ENCODE results near the gene ANO6. TPM values are rescaled to one million over a fixed set of nuclear protein-coding genes. Genes with fewer than 3 reads are reported as not detected.

Gene ANO6
- total RNA-seq, 4 donors from 2014 or later = 16.9 to 23.0 (median 20.4) TPM

DNA sequence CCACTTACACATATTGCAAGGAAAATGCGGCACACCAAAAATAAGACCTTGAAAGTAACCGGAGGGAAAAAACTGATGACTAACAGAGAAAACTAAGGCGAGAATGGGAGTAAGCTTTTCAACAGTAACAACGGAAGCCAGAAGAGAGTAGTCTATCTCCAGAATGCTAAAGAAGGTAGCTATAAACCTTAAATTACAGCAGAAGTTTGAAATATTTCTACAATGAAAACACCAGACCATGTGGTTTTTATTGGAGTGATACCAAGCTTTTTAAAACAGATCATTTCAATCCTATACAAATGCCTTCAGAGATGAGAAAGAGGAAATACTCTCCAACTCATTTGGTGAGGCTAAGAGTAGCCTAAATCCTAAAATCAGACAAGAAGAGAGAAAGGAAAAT is 209.5 kb downstream of the ANO6 start:
- in situ Hi-C loops (cut with MboI; ENCODE audit: low pct_ligation_motif_present in 1 of 4, low pct_unique_long_range_greater_than_20kb in 1 of 4, low sequenced_read_pairs in 3 of 4) (no loop called here), intact Hi-C loops (cut with DNase I; ENCODE audit: low total_unique reads) (no loop called here)
- DNase-seq = no peak
- H3K36me3 ChIP-seq = no peaks in the 10 kb centered on the region
- no peak for TF ChIP-seq EP300 (IDR thresholded peaks at IDR 0.05; ENCODE audit: low read depth)
- no peak for TF ChIP-seq POLR2A (IDR thresholded peaks at IDR 0.05)
- no peak for TF ChIP-seq POLR2AphosphoS5 (IDR thresholded peaks at IDR 0.05)
- TF ChIP-seq, protein P1, sequence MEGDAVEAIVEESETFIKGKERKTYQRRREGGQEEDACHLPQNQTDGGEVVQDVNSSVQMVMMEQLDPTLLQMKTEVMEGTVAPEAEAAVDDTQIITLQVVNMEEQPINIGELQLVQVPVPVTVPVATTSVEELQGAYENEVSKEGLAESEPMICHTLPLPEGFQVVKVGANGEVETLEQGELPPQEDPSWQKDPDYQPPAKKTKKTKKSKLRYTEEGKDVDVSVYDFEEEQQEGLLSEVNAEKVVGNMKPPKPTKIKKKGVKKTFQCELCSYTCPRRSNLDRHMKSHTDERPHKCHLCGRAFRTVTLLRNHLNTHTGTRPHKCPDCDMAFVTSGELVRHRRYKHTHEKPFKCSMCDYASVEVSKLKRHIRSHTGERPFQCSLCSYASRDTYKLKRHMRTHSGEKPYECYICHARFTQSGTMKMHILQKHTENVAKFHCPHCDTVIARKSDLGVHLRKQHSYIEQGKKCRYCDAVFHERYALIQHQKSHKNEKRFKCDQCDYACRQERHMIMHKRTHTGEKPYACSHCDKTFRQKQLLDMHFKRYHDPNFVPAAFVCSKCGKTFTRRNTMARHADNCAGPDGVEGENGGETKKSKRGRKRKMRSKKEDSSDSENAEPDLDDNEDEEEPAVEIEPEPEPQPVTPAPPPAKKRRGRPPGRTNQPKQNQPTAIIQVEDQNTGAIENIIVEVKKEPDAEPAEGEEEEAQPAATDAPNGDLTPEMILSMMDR (IDR thresholded peaks at IDR 0.05) = no peak
- H3K4me3 ChIP-seq = no peak overlapping the region
- 84 to 94% methylated on average over 3 to 4 of the region's 4 CpGs for WGBS, 2 donors (ENCODE audit: low coverage in 1 of 2)
- no peaks in the 10 kb centered on the region for H3K4me1 ChIP-seq
- H3K27me3 ChIP-seq = no peaks in the 10 kb centered on the region
- no peaks in the 10 kb centered on the region for H3K9me3 ChIP-seq
- no peak overlapping the region for H3K27ac ChIP-seq

DNA sequence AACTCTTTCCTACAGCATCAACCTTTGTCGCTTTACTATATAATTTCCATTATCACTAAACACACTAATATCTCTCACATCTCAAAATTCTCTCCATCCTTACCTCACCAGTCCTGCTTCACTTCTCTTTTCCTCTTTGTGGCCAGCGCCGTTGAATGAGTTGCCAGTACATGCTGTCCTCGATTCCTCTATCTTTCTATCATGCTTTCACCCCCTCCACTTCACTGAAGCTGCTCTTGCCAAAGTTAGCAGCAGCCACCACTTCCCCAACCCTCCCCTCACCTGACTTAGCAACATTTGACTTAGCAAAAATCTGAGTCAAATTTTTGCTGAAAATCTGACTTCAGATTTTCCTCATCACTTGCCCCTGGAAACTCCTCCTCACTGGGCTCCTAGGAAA is 210.4 kb downstream of the ANO6 start:
- no peaks in the 10 kb centered on the region for H3K9me3 ChIP-seq
- no peak overlapping the region for H3K4me3 ChIP-seq
- no peaks in the 10 kb centered on the region for H3K36me3 ChIP-seq
- H3K27ac ChIP-seq = no peak overlapping the region
- in situ Hi-C loops (cut with MboI; ENCODE audit: low pct_ligation_motif_present in 1 of 4, low pct_unique_long_range_greater_than_20kb in 1 of 4, low sequenced_read_pairs in 3 of 4) = no loop called here
- no peak for DNase-seq
- intact Hi-C loops (cut with DNase I; ENCODE audit: low total_unique reads) = no loop called here
- WGBS, 2 donors (ENCODE audit: low coverage in 1 of 2) = 82% methylated on average over 4 of the region's 4 CpGs; no CpG with 5 or more reads in 1 of the 2 donors
- TF ChIP-seq POLR2AphosphoS5 (IDR thresholded peaks at IDR 0.05) = no peak
- no peaks in the 10 kb centered on the region for H3K4me1 ChIP-seq
- no peaks in the 10 kb centered on the region for H3K27me3 ChIP-seq

DNA sequence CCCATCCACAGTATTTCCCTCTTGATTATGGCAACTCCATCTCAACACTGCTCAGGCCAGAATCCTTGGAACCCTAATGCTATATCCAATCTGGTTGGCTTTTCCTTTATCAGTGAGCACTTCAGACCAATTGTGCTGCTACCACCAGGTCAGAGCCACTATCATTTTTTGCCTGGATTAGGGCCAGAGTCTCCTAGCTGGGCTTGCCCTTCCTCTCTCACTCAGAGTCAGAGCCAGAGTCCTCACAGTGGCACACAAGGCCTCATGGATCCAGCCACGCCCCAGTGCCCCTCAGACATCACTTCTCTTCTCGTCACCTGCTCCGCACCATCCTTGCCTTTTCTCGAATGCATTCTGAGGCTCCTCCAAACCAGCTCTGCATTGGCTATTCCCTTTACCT is 211.1 kb downstream of the ANO6 start:
- DNase-seq = no peak
- no peak overlapping the region for H3K4me3 ChIP-seq
- no peaks in the 10 kb centered on the region for H3K4me1 ChIP-seq
- TF ChIP-seq, protein P1 (IDR thresholded peaks at IDR 0.05) = no peak
- TF ChIP-seq EP300 (IDR thresholded peaks at IDR 0.05; ENCODE audit: low read depth) = no peak
- no peak for TF ChIP-seq POLR2AphosphoS5 (IDR thresholded peaks at IDR 0.05)
- TF ChIP-seq POLR2A (IDR thresholded peaks at IDR 0.05) = no peak
- H3K36me3 ChIP-seq = no peaks in the 10 kb centered on the region
- intact Hi-C loops (cut with DNase I; ENCODE audit: low total_unique reads) (no loop called here), in situ Hi-C loops (cut with MboI; ENCODE audit: low pct_ligation_motif_present in 1 of 4, low pct_unique_long_range_greater_than_20kb in 1 of 4, low sequenced_read_pairs in 3 of 4) (no loop called here)
- no peaks in the 10 kb centered on the region for H3K27me3 ChIP-seq
- H3K9me3 ChIP-seq = no peaks in the 10 kb centered on the region
- 93 to 97% methylated on average over 4 of the region's 4 CpGs for WGBS, 2 donors (ENCODE audit: low coverage in 1 of 2)
- no peak overlapping the region for H3K27ac ChIP-seq

DNA sequence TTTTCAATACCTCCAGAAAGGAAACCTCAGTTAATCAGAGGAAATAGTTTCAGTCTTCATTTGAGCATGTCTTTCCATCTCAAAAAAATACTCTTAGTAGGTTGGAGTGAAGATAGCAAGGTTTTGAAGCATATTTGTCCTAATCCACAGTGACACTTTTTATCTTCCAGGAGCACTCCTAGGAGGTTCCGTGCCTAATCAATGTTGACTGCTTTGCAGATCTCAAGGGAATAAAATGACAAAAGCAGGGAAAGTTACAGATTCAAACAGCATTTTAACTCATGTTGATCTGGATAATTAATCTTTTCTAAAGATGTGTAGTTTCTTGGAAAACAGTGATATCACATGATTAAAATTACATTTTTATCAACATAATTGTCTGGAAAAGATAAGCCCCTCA is 213.9 kb downstream of the ANO6 start:
- Histone ChIP-seq H3K9me3 (no peaks in the 10 kb centered on the region), H3K27me3 (no peaks in the 10 kb centered on the region), H3K36me3 (no peaks in the 10 kb centered on the region), H3K27ac (no peak overlapping the region), H3K4me3 (no peak overlapping the region), H3K4me1 (no peaks in the 10 kb centered on the region)
- TF ChIP-seq, protein P1 (IDR thresholded peaks at IDR 0.05) = no peak
- no peak for TF ChIP-seq POLR2A (IDR thresholded peaks at IDR 0.05)
- TF ChIP-seq EP300 (IDR thresholded peaks at IDR 0.05; ENCODE audit: low read depth) = no peak
- TF ChIP-seq POLR2AphosphoS5 (IDR thresholded peaks at IDR 0.05) = no peak
- no peak for DNase-seq
- WGBS, 2 donors (ENCODE audit: low coverage in 1 of 2) = 95 to 100% methylated on average over 1 of the region's 1 CpG
- intact Hi-C loops (cut with DNase I; ENCODE audit: low total_unique reads) = no loop called here
- in situ Hi-C loops (cut with MboI; ENCODE audit: low pct_ligation_motif_present in 1 of 4, low pct_unique_long_range_greater_than_20kb in 1 of 4, low sequenced_read_pairs in 3 of 4) = no loop called here

DNA sequence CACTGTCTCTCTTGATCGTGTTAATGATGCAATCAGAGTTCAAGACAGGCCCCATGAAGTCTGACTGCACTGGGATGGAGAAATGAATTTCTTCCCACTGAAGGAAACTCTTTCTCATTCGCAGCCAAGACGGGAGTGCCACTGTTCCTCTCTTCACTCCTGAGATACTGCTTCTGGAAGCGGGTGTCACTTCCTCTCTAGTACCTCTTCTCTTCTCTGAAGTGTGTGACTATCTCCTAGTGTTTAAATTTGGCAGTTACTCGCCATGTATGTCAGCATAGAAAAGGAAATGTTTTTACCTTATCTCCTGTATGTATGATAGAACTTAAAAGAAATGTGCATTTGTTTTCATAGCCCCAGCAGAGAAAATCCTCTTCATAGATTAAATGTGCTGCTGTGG is 215.2 kb downstream of the ANO6 start:
- H3K4me1 ChIP-seq = no peaks in the 10 kb centered on the region
- H3K9me3 ChIP-seq = no peaks in the 10 kb centered on the region
- no peak for DNase-seq
- H3K36me3 ChIP-seq = no peaks in the 10 kb centered on the region
- H3K4me3 ChIP-seq = no peak overlapping the region
- no peaks in the 10 kb centered on the region for H3K27me3 ChIP-seq
- no peak for TF ChIP-seq EP300 (IDR thresholded peaks at IDR 0.05; ENCODE audit: low read depth)
- TF ChIP-seq POLR2AphosphoS5 (IDR thresholded peaks at IDR 0.05) = no peak
- TF ChIP-seq POLR2A (IDR thresholded peaks at IDR 0.05) = no peak
- TF ChIP-seq, protein P1 (IDR thresholded peaks at IDR 0.05) = no peak
- no peak overlapping the region for H3K27ac ChIP-seq
- in situ Hi-C loops (cut with MboI; ENCODE audit: low pct_ligation_motif_present in 1 of 4, low pct_unique_long_range_greater_than_20kb in 1 of 4, low sequenced_read_pairs in 3 of 4) = no loop called here
- 85 to 95% methylated on average over 5 of the region's 5 CpGs for WGBS, 2 donors (ENCODE audit: low coverage in 1 of 2)
- intact Hi-C loops (cut with DNase I; ENCODE audit: low total_unique reads) = no loop called here
